Endodermal cell (in vitro differentiated cells): ENCODE data around the gene SSC5D. TPM values are rescaled to one million over a fixed set of nuclear protein-coding genes. Genes with fewer than 3 reads are reported as not detected.

ENCODE experiments used
- DNase-seq: peaks from one replicate; pipeline ENCODE4 v3.0.0-alpha.2; 2017
- H3K27ac ChIP-seq: 2 replicates; pipeline ENCODE4 v1.5.1; 2013; ENCODE audit warnings: mild to moderate bottlenecking, low read depth, low read length, moderate library complexity
- H3K27me3 ChIP-seq: 2 replicates; pipeline ENCODE4 v1.6.1; 2013; ENCODE audit warnings: mild to moderate bottlenecking, low read length, moderate library complexity; ENCODE audit not compliant: insufficient read depth, control insufficient read depth, poor library complexity, severe bottlenecking
- H3K36me3 ChIP-seq: 2 replicates; pipeline ENCODE4 v1.7.0; 2013; ENCODE audit warnings: mild to moderate bottlenecking, low read length, moderate library complexity; ENCODE audit not compliant: control insufficient read depth, insufficient read depth
- H3K4me1 ChIP-seq: one replicate; pipeline ENCODE4 v1.7.0; 2013; ENCODE audit warnings: low read length; ENCODE audit not compliant: control insufficient read depth, insufficient read depth
- H3K4me3 ChIP-seq: 2 replicates; pipeline ENCODE4 v1.5.1; 2013; ENCODE audit warnings: mild to moderate bottlenecking, low read length, moderate library complexity
- H3K9ac ChIP-seq: 2 replicates; pipeline ENCODE4 v1.6.1; 2013; ENCODE audit warnings: mild to moderate bottlenecking, low read length, moderate library complexity; ENCODE audit not compliant: poor library complexity, severe bottlenecking; ENCODE audit errors: extremely low read depth
- H3K9me3 ChIP-seq: 2 replicates; pipeline ENCODE4 v1.6.1; 2013; ENCODE audit warnings: mild to moderate bottlenecking, low read length, moderate library complexity; ENCODE audit not compliant: control insufficient read depth
- H3K27ac Mint-ChIP-seq: 2 replicates; pipeline ENCODE4 v1.8.0; 2020; ENCODE audit warnings: mixed read lengths
- H3K27me3 Mint-ChIP-seq: 2 replicates; pipeline ENCODE4 v1.8.0; 2021; ENCODE audit warnings: mild to moderate bottlenecking, mixed read lengths; ENCODE audit not compliant: insufficient read depth
- H3K36me3 Mint-ChIP-seq: 2 replicates; pipeline ENCODE4 v1.8.0; 2020; ENCODE audit warnings: low read depth, mixed read lengths
- H3K4me1 Mint-ChIP-seq: 2 replicates; pipeline ENCODE4 v1.8.0; 2020; ENCODE audit warnings: mixed read lengths
- H3K4me3 Mint-ChIP-seq: 2 replicates; pipeline ENCODE4 v1.8.0; 2020; ENCODE audit warnings: mild to moderate bottlenecking, moderate library complexity, mixed read lengths
- H3K9me3 Mint-ChIP-seq: 2 replicates; pipeline ENCODE4 v1.8.0; 2020; ENCODE audit warnings: mild to moderate bottlenecking, mixed read lengths
- CTCF ChIP-seq: fragments of 200-600 bp; sonication (generic); conservative IDR thresholded peaks from 2 replicates; pipeline ENCODE4 v1.5.0; 2021; ENCODE audit warnings: antibody characterized with exemption, mild to moderate bottlenecking
- WGBS, 2 experiments: methylation state at CpG; one replicate each; pipeline versions ENCODE4 v1.1.5 to v1.1.7; 2013; ENCODE audit warnings: missing lambda C conversion rate in 2 of 2, mixed read lengths in 1 of 2; ENCODE audit not compliant: insufficient coverage in 1 of 2, insufficient read length in 1 of 2; 5-methylcytosine and 5-hydroxymethylcytosine counted together
- total RNA-seq, 2 donors: library from RNA; stranded (reverse); fragmentation: NEBNext Ultra II Directional in 1 of 2; extraction: Animal tissue kit (Norgen Biotek cat#: 25700) in 1 of 2; gene quantifications; 2 replicates in 1 of 2; 3 replicates in 1 of 2; pipeline ENCODE4 v1.2.1, GENCODE V29; 2021

Gene SSC5D
- total RNA-seq, 2 donors from 2014 or later, result 1.4 to 2.4 TPM

DNA sequence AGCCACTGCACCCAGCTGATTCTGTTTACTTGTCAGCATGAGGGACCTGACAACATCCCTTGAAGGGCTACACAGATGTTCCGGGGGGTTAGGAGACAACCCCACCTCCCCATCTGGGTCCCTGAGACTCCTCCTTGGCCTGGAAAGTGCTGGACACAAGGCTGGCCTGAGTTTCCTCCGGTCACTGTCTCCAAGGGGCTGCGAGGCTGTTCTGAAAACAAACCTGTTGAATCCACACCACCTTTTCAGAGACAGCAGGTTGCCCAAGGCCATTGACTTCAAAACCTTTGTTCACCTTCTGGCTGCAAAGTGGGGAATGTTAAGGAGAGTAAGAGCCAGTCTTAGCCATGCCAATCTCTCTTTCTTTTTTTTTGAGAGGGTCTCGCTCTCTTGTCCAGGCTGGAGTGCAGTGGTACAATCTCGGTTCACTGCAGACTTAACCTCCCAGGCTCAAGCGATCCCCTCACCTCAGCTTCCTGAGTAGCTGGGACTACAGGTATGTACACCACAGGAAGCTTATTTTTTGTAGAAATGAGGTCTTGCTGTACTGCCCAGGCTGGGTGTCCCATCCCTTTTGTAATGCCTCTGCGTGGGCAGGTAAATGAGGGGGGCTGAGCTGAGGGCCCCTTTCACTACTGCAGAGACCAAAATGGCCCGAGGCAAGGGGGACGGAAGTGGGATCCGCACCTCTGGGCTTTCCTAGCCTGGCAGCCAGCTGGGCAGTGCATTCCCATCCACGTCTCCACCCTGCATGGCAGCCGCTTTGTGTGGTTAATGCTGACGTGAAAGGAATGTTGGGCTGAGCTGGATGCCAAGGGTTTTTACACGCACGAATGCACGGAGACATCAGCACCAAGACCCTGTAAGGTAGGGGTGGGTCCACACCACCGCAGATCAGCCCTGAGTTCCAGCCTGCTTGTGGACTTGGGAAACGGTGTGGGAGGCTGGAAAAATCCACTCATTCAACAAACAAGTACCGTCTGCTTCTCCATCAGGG lies 13.7 kb upstream of the SSC5D start:
- Mint-ChIP-seq H3K27me3 (no peaks in the 10 kb centered on the region), H3K27ac (no peak overlapping the region), H3K9me3 (no peaks in the 10 kb centered on the region), H3K4me3 (no peak overlapping the region), H3K4me1 (peaks cover 17% of the 10 kb centered on the region), H3K36me3 (peaks cover 3% of the 10 kb centered on the region)
- H3K27me3 ChIP-seq, result no peaks in the 10 kb centered on the region
- DNase-seq, result peak; percentile 61
- no peak overlapping the region for H3K27ac ChIP-seq
- no peak overlapping the region for H3K9ac ChIP-seq
- H3K4me1 ChIP-seq, result no peaks in the 10 kb centered on the region
- H3K4me3 ChIP-seq, result no peak overlapping the region
- no peaks in the 10 kb centered on the region for H3K9me3 ChIP-seq
- TF ChIP-seq CTCF, result no peak
- no peaks in the 10 kb centered on the region for H3K36me3 ChIP-seq
- 91 to 92% methylated on average over 16 to 19 of the region's 19 CpGs for WGBS, 2 experiments

GRCh38 chr19:55476100-55476775 lies 12.0 kb upstream of the SSC5D start, which contains the start of gene ZNF628:
TSS of gene ZNF628 (plus strand) at chr19:55476617. CDS start at chr19:55479911, 3,294 bp downstream.
- no peak for TF ChIP-seq CTCF
- H3K4me3 Mint-ChIP-seq, result peak within 1 kb of the TSS; percentile 76
- 0 to 3% methylated on average over 5 to 52 of the region's 61 CpGs for WGBS, 2 experiments
- Histone ChIP-seq H3K4me3 (peak within 1 kb of the TSS; percentile 95), H3K27ac (peak within 1 kb of the TSS; percentile 76), H3K4me1 (no peaks in the 10 kb centered on the region), H3K36me3 (peaks cover 5% of the 10 kb centered on the region), H3K9me3 (no peaks in the 10 kb centered on the region), H3K27me3 (no peaks in the 10 kb centered on the region), H3K9ac (peak within 1 kb of the TSS; percentile 30)
- H3K27me3 Mint-ChIP-seq, result no peaks in the 10 kb centered on the region
- peaks cover 17% of the 10 kb centered on the region for H3K4me1 Mint-ChIP-seq
- peak; percentile 99 for DNase-seq
- H3K36me3 Mint-ChIP-seq, result peaks cover 7% of the 10 kb centered on the region
- H3K9me3 Mint-ChIP-seq, result no peaks in the 10 kb centered on the region
- H3K27ac Mint-ChIP-seq, result peak within 1 kb of the TSS; percentile 95

GRCh38 chr19:55477905-55478304 lies 10.3 kb upstream of the SSC5D start:
- Histone ChIP-seq H3K27ac (no peak overlapping the region), H3K36me3 (peaks cover 5% of the 10 kb centered on the region), H3K4me3 (peak overlapping the region; percentile 95), H3K4me1 (no peaks in the 10 kb centered on the region), H3K27me3 (no peaks in the 10 kb centered on the region), H3K9me3 (no peaks in the 10 kb centered on the region), H3K9ac (no peak overlapping the region)
- Mint-ChIP-seq H3K36me3 (peaks cover 7% of the 10 kb centered on the region), H3K4me1 (peaks cover 17% of the 10 kb centered on the region), H3K4me3 (peak overlapping the region; percentile 76), H3K27ac (peak overlapping the region; percentile 8), H3K9me3 (no peaks in the 10 kb centered on the region), H3K27me3 (no peaks in the 10 kb centered on the region)
- WGBS, 2 experiments, result 89 to 90% methylated on average over 13 of the region's 13 CpGs
- no peak for TF ChIP-seq CTCF
- no peak for DNase-seq
